B cell (primary cell): Measurements from ENCODE around the gene BATF2. TPM values are rescaled to one million over a fixed set of nuclear protein-coding genes. Genes with fewer than 3 reads are reported as not detected.

Experiments
- ATAC-seq: fragments of 200-7000 bp; cut with Tn5 transposase; one replicate; pipeline ENCODE4 v1.10.0; 2021; ENCODE audit warnings: low read depth, mild to moderate bottlenecking, moderate number of reproducible peaks, moderate library complexity
- CTCF ChIA-PET: fragments of 350-600 bp; sonication (Branson Sonifier 250); formaldehyde crosslinking; loops from one replicate; lab custom pipeline; 2021; ENCODE audit warnings: antibody characterized with exemption, inconsistent platforms; lab: Charles Lee
- POLR2A ChIA-PET: fragments of 350-600 bp; sonication (Branson Sonifier 250); formaldehyde crosslinking; loops from one replicate; lab custom pipeline; 2021; ENCODE audit warnings: antibody characterized with exemption; lab: Charles Lee
- DNase-seq: peaks from one replicate; pipeline ENCODE4 v3.0.0; 2013
- H2AFZ ChIP-seq: 2 replicates; pipeline ENCODE4 v1.6.1; 2012; ENCODE audit warnings: mild to moderate bottlenecking, low read depth, low read length; ENCODE audit not compliant: insufficient read depth, poor library complexity, severe bottlenecking
- H3K27ac ChIP-seq, 2 donors: 1 replicate in 1 of 2; 2 replicates in 1 of 2; pipeline ENCODE4 v1.5.1; 2012 to 2013; ENCODE audit warnings: low read length in 2 of 2, mild to moderate bottlenecking in 2 of 2, moderate library complexity in 1 of 2
- H3K27me3 ChIP-seq, 4 experiments: fragments of 200-600 bp in 1 of 4; sonication (generic) in 1 of 4; replicated peaks in 1 of 4; 1 replicate in 2 of 4; 2 replicates in 2 of 4; pipeline versions ENCODE4 v1.6.1 to v1.7.0; 2013 to 2016; ENCODE audit warnings: low read length in 3 of 4, mild to moderate bottlenecking in 2 of 4, mixed read lengths in 1 of 4, moderate library complexity in 1 of 4; ENCODE audit not compliant: insufficient read depth in 4 of 4, control insufficient read depth in 3 of 4; ENCODE audit errors: control extremely low read depth in 1 of 4
- H3K36me3 ChIP-seq, 2 experiments: replicated peaks in 1 of 2; 1 replicate in 1 of 2; 2 replicates in 1 of 2; pipeline versions ENCODE4 v1.6.1 to v1.7.1; 2013; ENCODE audit warnings: low read length in 1 of 2; ENCODE audit not compliant: insufficient read depth in 2 of 2, control insufficient read depth in 1 of 2; ENCODE audit errors: control extremely low read depth in 1 of 2, extremely low read depth in 1 of 2
- H3K4me1 ChIP-seq, 2 donors: fragments of 200-600 bp in 1 of 2; sonication (generic) in 1 of 2; 1 replicate in 1 of 2; 2 replicates in 1 of 2; pipeline versions ENCODE4 v1.5.1 to v1.6.1; 2013 to 2017; ENCODE audit warnings: low read length in 2 of 2; ENCODE audit not compliant: control insufficient read depth in 2 of 2, insufficient read depth in 2 of 2
- H3K4me2 ChIP-seq: replicated peaks from 2 replicates; pipeline ENCODE3; 2012; ENCODE audit warnings: mild to moderate bottlenecking, low read depth, low read length; ENCODE audit not compliant: poor library complexity, severe bottlenecking
- H3K4me3 ChIP-seq, 5 experiments: fragments of 200-600 bp in 1 of 5; sonication (generic) in 1 of 5; 1 replicate in 3 of 5; 2 replicates in 2 of 5; pipeline versions ENCODE4 v1.5.1 to v1.7.0; 2011 to 2016; ENCODE audit warnings: low read length in 4 of 5, mild to moderate bottlenecking in 4 of 5, low read depth in 2 of 5, control low read depth in 1 of 5, moderate library complexity in 1 of 5; ENCODE audit not compliant: insufficient read depth in 1 of 5; ENCODE audit errors: control extremely low read depth in 1 of 5, extremely low read depth in 1 of 5
- H3K79me2 ChIP-seq: fragments of 200-600 bp; sonication (generic); one replicate; pipeline ENCODE4 v1.6.0; 2016; ENCODE audit warnings: low read length; ENCODE audit not compliant: control insufficient read depth, insufficient read depth
- H3K9ac ChIP-seq: fragments of 200-600 bp; sonication (generic); 2 replicates; pipeline ENCODE4 v1.6.1; 2017; ENCODE audit warnings: mild to moderate bottlenecking, low read length, moderate library complexity
- H3K9me3 ChIP-seq, 3 donors: one replicate each; pipeline versions ENCODE4 v1.6.1 to v1.7.1; 2013; ENCODE audit warnings: low read length in 2 of 3; ENCODE audit not compliant: control insufficient read depth in 2 of 3, insufficient read depth in 1 of 3; ENCODE audit errors: control extremely low read depth in 1 of 3
- H4K20me1 ChIP-seq: 2 replicates; pipeline ENCODE4 v1.6.0; 2012; ENCODE audit warnings: mild to moderate bottlenecking, low read length; ENCODE audit not compliant: insufficient read depth, control insufficient read depth, poor library complexity, severe bottlenecking
- H3K27ac Mint-ChIP-seq: one replicate; pipeline ENCODE4 v1.8.0; 2021; ENCODE audit warnings: mixed read lengths
- H3K27me3 Mint-ChIP-seq: one replicate; pipeline ENCODE4 v1.8.0; 2021; ENCODE audit warnings: mixed read lengths
- H3K4me1 Mint-ChIP-seq: one replicate; pipeline ENCODE4 v1.8.0; 2021; ENCODE audit warnings: mixed read lengths
- H3K4me3 Mint-ChIP-seq: one replicate; pipeline ENCODE4 v1.8.0; 2021; ENCODE audit warnings: mixed read lengths
- H3K9me3 Mint-ChIP-seq: one replicate; pipeline ENCODE4 v1.8.0; 2022; ENCODE audit warnings: mixed read lengths; ENCODE audit not compliant: insufficient read depth
- CTCF ChIP-seq: fragments of 200-600 bp; IDR thresholded peaks from one replicate; pipeline ENCODE4 v1.8.0; 2022; ENCODE audit warnings: antibody characterized with exemption, mild to moderate bottlenecking
- EZH2 ChIP-seq: IDR thresholded peaks from 2 replicates; pipeline ENCODE4 v1.6.1; 2012; ENCODE audit warnings: borderline replicate concordance, low read depth, mild to moderate bottlenecking, moderate library complexity, low read length; ENCODE audit not compliant: insufficient read depth, poor library complexity, severe bottlenecking
- WGBS: methylation state at CpG from one replicate; pipeline ENCODE4 v1.1.5; 2013; ENCODE audit warnings: missing lambda C conversion rate; ENCODE audit not compliant: insufficient coverage; 5-methylcytosine and 5-hydroxymethylcytosine counted together
- intact Hi-C: fragments of 100-400 bp; cut with micrococcal nuclease; formaldehyde crosslinking; loops from one replicate; pipeline ENCODE4 v1.10.0; 2022
- polyA plus RNA-seq: library from polyadenylated mRNA; depleted of rRNA; stranded (reverse); fragments of >200 nt; gene quantifications from 2 replicates; pipeline ENCODE4 v1.2.3, GENCODE V29; 2012
- total RNA-seq, 2 donors: library from RNA; stranded (reverse); fragments of 120-200 nt in 1 of 2; gene quantifications; 1 replicate in 1 of 2; 2 replicates in 1 of 2; pipeline versions ENCODE4 v1.2.3 to v1.2.4, GENCODE V29; 2013 to 2022

BATF2 gene
- total and polyA plus RNA-seq, 2 donors (not counting 1 experiment from before 2014, with no cell fraction given), result 0.62 to 1.7 TPM

GRCh38 chr11:64971421-64972233, 25.1 kb downstream of the BATF2 start, which contains the start of gene MAJIN:
MAJIN (minus strand) TSS chr11:64972108; CDS start chr11:64959405, 12,703 bp downstream.
- Mint-ChIP-seq H3K27ac (peak within 1 kb of the TSS; percentile 79), H3K9me3 (no peaks in the 10 kb centered on the region), H3K27me3 (peaks cover 3% of the 10 kb centered on the region), H3K4me1 (peaks cover 27% of the 10 kb centered on the region), H3K4me3 (peak within 1 kb of the TSS; percentile 82)
- DNase-seq (peak; percentile 92), ATAC-seq (peak; percentile 78)
- 23% methylated on average over 60 of the region's 69 CpGs for WGBS
- no peaks in the 10 kb centered on the region for H3K36me3 ChIP-seq
- peak within 1 kb of the TSS; percentile 90 for H3K4me2 ChIP-seq
- H3K27ac ChIP-seq, result peak within 1 kb of the TSS; percentile 61 to 73
- peak within 1 kb of the TSS; percentile 61 for H3K9ac ChIP-seq
- H3K9me3 ChIP-seq, result no peaks in the 10 kb centered on the region
- ChIA-PET POLR2A (interaction anchor here (0.7 to 1.4 kb wide), 3 partner anchors 68 to 150 kb away, joined by 3 to 8 read pairs (median 7); partner anchors contain the start of genes FAU and MRPL49), CTCF (interaction anchor here (0.6 kb wide), 1 partner anchor 1415 kb away, joined by 3 read pairs; no protein-coding TSS in a partner anchor)
- H3K79me2 ChIP-seq, result no peaks in the 10 kb centered on the region
- intact Hi-C loops, result loop anchor here (1.0 to 5.0 kb wide), 2 partner anchors 43 to 54 kb away; partner anchors contain the start of genes ARL2 and ATG2A
- H3K4me1 ChIP-seq, result peaks cover 31 to 40% of the 10 kb centered on the region in 2 donors
- H3K27me3 ChIP-seq, result peaks cover 0 to 3% (median 1%) of the 10 kb centered on the region in 4 experiments
- no peaks in the 10 kb centered on the region for H4K20me1 ChIP-seq
- H3K4me3 ChIP-seq, result peak within 1 kb of the TSS; percentile 40 to 67 (median 50)
- peak within 1 kb of the TSS; percentile 88 for H2AFZ ChIP-seq
- TF ChIP-seq EZH2, result no peak
- TF ChIP-seq CTCF, result no peak
